GM12872 (cell line): ENCODE measurements around the gene PLK3.

Source experiments
- CTCF ChIP-seq: IDR thresholded peaks from 3 replicates; pipeline ENCODE4 v1.5.1; 2011; ENCODE audit warnings: low read depth, mild to moderate bottlenecking, low read length, moderate library complexity; ENCODE audit not compliant: insufficient read depth

PLK3 gene

DNA sequence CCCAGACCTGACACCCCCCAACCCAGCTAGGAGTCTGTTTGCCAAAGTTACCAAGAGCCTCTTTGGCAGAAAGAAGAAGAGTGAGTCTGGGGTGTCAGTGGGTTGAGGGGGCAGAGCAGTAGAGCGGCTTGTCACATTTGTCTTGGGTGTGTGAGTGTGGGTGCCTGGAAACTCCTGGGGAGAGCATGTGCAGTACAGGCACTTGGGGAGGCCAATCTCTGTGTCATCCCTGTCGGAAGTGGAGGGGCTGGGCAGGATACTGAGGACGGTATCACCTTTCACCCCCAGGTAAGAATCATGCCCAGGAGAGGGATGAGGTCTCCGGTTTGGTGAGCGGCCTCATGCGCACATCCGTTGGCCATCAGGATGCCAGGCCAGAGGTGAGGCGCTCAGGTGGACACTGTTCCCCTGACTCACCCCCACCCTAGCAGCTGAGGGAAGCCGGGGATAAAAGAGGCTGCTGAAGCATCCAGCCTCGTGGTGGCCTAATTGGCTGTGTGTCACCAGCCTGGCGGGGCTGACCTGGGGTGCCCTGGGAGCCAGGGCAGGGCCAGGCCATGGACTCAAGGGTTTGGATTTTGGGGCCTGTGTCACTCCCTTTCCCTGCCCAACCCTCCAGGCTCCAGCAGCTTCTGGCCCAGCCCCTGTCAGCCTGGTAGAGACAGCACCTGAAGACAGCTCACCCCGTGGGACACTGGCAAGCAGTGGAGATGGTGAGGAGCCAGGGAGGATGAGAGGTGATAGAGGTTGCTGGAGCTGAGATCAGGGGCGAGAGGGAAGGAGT lies 3.3 kb downstream of the PLK3 start:
- no peak for TF ChIP-seq CTCF

GRCh38 chr1:44805311-44806024 lies 5.3 kb downstream of the PLK3 start:
- no peak for TF ChIP-seq CTCF

DNA sequence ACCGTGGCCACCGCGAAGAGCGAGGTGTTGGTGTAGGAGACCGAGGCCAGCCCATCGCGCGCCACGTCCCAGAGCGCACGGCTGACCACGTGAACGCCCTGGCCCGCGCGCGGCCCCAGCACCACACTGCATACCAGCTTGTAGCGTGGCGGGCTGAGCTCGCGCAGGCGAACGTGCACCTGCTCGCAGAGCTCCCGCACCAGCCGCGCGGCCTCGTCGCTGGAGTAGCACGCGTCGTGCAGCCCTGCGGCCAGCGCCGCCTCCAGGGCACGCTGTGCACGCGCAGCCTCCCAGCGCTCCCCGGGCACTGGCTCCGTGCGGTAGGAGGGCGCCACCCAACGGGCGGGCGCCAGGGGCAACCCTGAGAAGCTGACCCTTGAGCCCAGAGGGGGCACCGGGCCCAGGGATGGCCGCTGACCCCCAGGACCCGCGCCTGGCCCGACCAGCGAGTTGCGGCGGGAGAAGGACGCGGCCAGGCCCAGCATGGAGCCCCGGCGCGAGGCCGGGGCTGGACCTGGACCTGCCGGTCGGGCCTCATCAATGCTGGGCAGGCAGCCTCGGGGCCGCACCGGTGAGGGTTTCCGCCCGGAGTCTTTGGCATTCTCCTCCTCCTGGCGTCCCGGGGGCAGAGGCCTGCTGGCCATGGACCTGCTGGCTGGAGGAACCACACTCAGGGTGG lies 6.0 kb downstream of the PLK3 start:
- no peak for TF ChIP-seq CTCF

GRCh38 chr1:44806704-44807363 lies 6.7 kb downstream of the PLK3 start, which contains the start of gene DYNLT4:
DYNLT4 (minus strand) TSS chr1:44807351; CDS start chr1:44806668, 683 bp downstream.
- no peak for TF ChIP-seq CTCF

DNA sequence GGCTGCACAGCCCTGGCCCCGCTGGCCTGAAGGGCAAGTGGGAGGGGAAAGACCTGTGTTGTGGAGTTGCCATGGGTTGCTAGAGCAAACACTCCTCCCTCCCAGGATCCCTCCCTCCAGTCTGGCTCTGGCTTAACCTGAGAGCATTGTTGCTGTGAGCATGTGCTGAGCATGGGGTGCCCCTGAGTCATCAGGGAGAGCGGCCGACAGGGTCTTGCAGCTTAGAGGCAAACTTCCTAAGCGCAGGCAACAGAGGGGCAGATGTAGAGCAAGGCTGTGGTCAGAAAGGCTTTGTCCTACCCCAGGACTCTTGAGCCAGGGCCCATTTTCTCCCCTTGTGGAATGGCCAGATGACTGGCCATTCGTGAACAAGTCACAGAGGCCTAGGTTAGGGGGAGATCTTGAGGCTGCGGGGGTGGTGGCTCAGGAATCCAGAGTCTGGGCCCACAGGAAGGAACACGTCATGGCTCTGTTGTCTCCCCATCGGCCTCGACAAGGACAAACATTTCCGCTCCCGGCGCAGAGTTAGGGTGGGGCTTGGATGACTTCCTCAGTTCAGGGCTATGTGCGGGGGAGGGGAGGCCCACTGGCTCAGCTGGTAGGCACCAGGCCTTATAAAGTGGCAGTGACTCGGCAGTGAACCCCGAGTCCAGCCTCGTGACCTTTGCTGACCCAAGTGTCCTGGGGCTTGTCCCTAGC lies 7.3 kb downstream of the PLK3 start:
- TF ChIP-seq CTCF, result no peak

DNA sequence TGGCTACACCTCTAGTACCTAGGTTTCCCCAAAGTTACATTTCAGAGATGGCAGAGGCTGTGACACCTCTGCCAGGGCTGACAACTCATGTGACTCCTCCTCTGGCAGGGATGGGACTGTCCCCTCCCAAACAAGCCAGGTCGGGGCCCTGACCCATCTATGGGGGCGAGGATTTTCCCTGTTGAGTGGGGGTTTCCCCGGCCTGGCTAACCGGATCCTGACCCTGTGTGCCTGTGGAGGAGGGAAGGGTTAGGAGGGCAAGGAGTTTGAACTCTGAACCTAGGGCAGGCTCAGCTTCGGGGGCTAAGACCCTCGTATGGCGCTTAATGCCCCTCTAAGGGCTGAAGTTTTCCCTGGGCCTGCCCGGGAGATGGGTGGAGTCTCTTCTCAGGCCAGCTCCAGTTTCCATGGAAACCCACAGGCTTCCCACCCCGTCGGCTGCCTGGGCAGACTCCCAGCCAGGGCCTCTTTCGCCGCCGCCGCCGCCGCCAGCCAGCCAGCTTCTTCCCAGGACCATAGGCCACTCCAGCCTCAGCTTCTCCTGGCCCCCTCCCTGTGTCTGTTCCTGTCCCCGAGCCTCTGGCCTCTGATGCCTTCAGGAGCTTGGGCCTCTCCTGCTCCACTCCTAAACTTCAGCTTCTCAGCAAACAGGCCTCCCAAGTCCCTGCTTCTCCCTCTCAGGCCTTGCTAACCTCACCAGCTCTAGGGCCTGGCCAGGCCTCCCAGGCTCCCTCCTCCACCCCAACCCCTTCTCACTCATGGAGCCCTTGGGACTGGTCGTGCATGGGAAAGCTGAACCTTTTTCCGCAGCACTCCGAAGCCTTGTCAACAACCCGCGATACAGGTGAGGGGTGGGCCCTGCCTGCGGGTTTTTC lies 8.1 kb downstream of the PLK3 start, which contains the start of gene BTBD19:
Gene BTBD19 (plus strand): TSS at position 461 of the 875 bp plus-strand sequence. CDS start 298 bp downstream, at position 759.
- TF ChIP-seq CTCF, result no peak
